Activated CD4-positive, alpha-beta T cell treated with anti-CD3 and anti-CD28 coated beads, Interleukin-10, Interleukin-2, amounts not matched to agents 100 ng/mL and 50 ng/mL, durations not matched to agents 16 hours and 8 hours (primary cell): ENCODE data around the gene KRT71.

ENCODE experiments used
- DNase-seq: peaks from one replicate; pipeline ENCODE4 v3.0.0-alpha.2; 2020

KRT71 gene

DNA sequence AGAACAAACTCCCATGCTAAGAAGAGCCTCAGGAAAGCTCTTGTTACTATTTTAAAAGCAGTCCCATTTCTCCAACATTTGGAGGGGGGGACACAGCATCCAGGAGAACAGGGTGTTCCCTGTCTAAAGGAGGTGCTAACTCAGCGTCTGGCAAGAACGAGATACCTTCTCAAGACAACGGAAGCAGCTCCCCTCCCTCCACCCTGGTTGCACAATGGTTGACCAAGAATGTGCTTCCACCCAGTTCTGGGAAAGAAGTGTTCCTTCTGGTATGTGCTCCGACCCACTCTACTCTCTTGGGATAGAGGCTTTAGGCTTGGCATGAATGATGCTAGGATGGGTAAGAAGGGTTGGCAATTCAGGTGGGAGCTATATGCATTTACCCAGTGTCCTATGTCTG is 58.4 kb downstream of the KRT71 start:
- no peak for DNase-seq

DNA sequence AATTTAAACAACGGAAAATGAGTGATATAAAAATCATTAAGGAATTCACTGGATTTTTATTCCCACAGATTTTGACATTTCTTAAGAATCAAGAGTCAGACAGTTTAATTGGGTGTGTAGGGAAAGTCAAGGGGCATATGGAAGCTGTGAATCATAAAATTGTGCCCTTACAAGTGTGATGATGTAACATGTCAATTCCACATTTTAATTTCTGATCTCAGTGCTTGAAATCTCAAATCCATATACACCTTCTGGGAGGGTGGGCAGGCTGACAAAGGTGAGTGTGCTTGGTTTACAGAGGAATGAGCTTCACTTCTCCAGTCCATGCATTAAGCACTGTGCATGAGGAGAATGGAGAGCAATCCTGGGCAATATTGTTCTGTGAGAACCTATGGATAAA is 58.8 kb downstream of the KRT71 start:
- DNase-seq, result no peak
